Neural crest cell (in vitro differentiated cells): ENCODE results near the gene PACRG. TPM values are rescaled to one million over a fixed set of nuclear protein-coding genes. Genes with fewer than 3 reads are reported as not detected.

Experiments used
- DNase-seq: peaks from one replicate; pipeline ENCODE4 v3.0.0; 2021; ENCODE audit warnings: low read depth, mixed read lengths, low spot score
- H3K27ac Mint-ChIP-seq: one replicate; pipeline ENCODE4 v1.8.0; 2021; ENCODE audit warnings: mild to moderate bottlenecking, mixed read lengths; ENCODE audit not compliant: unreplicated experiment
- H3K27me3 Mint-ChIP-seq: 2 replicates; pipeline ENCODE4 v1.8.0; 2021; ENCODE audit warnings: low read depth, mild to moderate bottlenecking, mixed read lengths
- H3K36me3 Mint-ChIP-seq: 2 replicates; pipeline ENCODE4 v1.8.0; 2021; ENCODE audit warnings: low read depth, mild to moderate bottlenecking, mixed read lengths
- H3K4me1 Mint-ChIP-seq: 2 replicates; pipeline ENCODE4 v1.8.0; 2021; ENCODE audit warnings: mixed read lengths
- H3K4me3 Mint-ChIP-seq: one replicate; pipeline ENCODE4 v1.8.0; 2021; ENCODE audit warnings: mild to moderate bottlenecking, mixed read lengths
- H3K9me3 Mint-ChIP-seq: 2 replicates; pipeline ENCODE4 v1.8.0; 2021; ENCODE audit warnings: mixed read lengths
- total RNA-seq: library from RNA; stranded (reverse); gene quantifications from 2 replicates; pipeline ENCODE4 v1.2.1, GENCODE V29; 2021
- TF ChIP-seq, protein P1 (sequence below): fragments of 200-600 bp; sonication (generic); conservative IDR thresholded peaks from 2 replicates; pipeline ENCODE4 v1.5.0; 2021; ENCODE audit warnings: antibody characterized with exemption, mild to moderate bottlenecking

The PACRG gene
- total RNA-seq, 1 donor from 2014 or later = 1.8 TPM

- H3K27ac Mint-ChIP-seq = no peak overlapping the region
- H3K36me3 Mint-ChIP-seq = no peaks in the 10 kb centered on the region
- no peaks in the 10 kb centered on the region for H3K27me3 Mint-ChIP-seq
- TF ChIP-seq, protein P1, sequence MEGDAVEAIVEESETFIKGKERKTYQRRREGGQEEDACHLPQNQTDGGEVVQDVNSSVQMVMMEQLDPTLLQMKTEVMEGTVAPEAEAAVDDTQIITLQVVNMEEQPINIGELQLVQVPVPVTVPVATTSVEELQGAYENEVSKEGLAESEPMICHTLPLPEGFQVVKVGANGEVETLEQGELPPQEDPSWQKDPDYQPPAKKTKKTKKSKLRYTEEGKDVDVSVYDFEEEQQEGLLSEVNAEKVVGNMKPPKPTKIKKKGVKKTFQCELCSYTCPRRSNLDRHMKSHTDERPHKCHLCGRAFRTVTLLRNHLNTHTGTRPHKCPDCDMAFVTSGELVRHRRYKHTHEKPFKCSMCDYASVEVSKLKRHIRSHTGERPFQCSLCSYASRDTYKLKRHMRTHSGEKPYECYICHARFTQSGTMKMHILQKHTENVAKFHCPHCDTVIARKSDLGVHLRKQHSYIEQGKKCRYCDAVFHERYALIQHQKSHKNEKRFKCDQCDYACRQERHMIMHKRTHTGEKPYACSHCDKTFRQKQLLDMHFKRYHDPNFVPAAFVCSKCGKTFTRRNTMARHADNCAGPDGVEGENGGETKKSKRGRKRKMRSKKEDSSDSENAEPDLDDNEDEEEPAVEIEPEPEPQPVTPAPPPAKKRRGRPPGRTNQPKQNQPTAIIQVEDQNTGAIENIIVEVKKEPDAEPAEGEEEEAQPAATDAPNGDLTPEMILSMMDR = no peak
- no peaks in the 10 kb centered on the region for H3K4me1 Mint-ChIP-seq
- H3K4me3 Mint-ChIP-seq = no peak overlapping the region
- no peak for DNase-seq
- H3K9me3 Mint-ChIP-seq = peaks cover 3% of the 10 kb centered on the region
Observed at GRCh38 chr6:162683135-162683534, 44.6 kb upstream of the PACRG start.

- no peak overlapping the region for H3K4me3 Mint-ChIP-seq
- peaks cover 3% of the 10 kb centered on the region for H3K9me3 Mint-ChIP-seq
- H3K4me1 Mint-ChIP-seq = peaks cover 6% of the 10 kb centered on the region
- no peak overlapping the region for H3K27ac Mint-ChIP-seq
- no peaks in the 10 kb centered on the region for H3K27me3 Mint-ChIP-seq
- no peak for DNase-seq
- TF ChIP-seq, protein P1 = no peak
- H3K36me3 Mint-ChIP-seq = no peaks in the 10 kb centered on the region
Observed at GRCh38 chr6:162684052-162684451, 43.7 kb upstream of the PACRG start.

DNA sequence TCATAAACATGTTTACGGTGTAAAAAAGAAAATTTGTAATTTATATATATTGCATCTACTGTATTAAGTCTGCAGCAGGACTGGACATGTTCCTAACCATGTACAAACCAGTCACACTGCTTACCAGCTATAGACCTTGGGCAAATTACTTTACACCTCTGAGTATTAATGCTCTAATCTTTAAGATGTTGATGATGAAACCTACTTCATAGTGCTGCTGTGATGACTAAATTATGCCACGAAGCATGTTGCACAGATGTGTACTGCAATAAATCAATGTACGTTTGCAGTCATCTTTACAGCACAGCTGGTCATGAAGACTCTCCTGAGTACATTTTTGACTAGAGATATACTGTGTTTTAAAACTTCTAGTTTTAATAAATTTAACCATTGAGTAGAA, 42.8 kb upstream of the PACRG start:
- Mint-ChIP-seq H3K36me3 (no peaks in the 10 kb centered on the region), H3K4me1 (peaks cover 10% of the 10 kb centered on the region), H3K9me3 (peaks cover 3% of the 10 kb centered on the region), H3K27ac (no peak overlapping the region), H3K4me3 (no peak overlapping the region), H3K27me3 (no peaks in the 10 kb centered on the region)
- TF ChIP-seq, protein P1 = no peak
- no peak for DNase-seq

DNA sequence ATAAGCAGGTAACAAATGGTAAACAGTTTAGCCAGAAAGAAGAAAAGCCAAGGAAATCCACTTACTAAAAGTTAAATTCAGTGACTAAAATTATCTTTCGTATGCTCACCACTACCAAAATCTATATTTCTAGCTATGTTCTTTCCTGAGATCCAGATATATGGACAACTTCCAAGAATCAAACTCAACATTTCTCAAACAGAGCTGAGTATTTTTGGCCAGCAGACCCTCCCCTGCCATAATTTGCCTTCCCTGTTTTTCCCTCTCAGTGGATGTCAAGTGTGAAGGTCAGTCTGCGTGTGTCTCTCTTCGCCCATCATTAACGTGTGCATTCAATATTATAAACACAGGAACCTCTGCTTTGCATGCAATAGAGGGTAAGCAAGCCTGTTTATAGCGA, 42.2 kb upstream of the PACRG start:
- TF ChIP-seq, protein P1 = no peak
- Mint-ChIP-seq H3K4me3 (no peak overlapping the region), H3K4me1 (peaks cover 10% of the 10 kb centered on the region), H3K9me3 (peaks cover 3% of the 10 kb centered on the region), H3K36me3 (no peaks in the 10 kb centered on the region), H3K27me3 (no peaks in the 10 kb centered on the region), H3K27ac (no peak overlapping the region)
- DNase-seq = no peak

GRCh38 chr6:162688751-162689345, 38.9 kb upstream of the PACRG start:
- TF ChIP-seq, protein P1 = no peak
- no peak overlapping the region for H3K27ac Mint-ChIP-seq
- peaks cover 10% of the 10 kb centered on the region for H3K4me1 Mint-ChIP-seq
- H3K4me3 Mint-ChIP-seq = no peak overlapping the region
- no peaks in the 10 kb centered on the region for H3K36me3 Mint-ChIP-seq
- no peak for DNase-seq
- H3K27me3 Mint-ChIP-seq = no peaks in the 10 kb centered on the region
- no peaks in the 10 kb centered on the region for H3K9me3 Mint-ChIP-seq
